ENCODE results near the gene GAPT.
A peak's percentile ranks its signal among the peaks of the same experiment; 100 is the strongest.

GAPT gene

GRCh38 chr5:58475404-58475803, 15.8 kb upstream of the GAPT start:
- TF ChIP-seq CREB1 (IDR thresholded peaks at IDR 0.05; ENCODE audit: low read depth): no peak
- no peak for TF ChIP-seq EP300 (IDR thresholded peaks at IDR 0.05; ENCODE audit: borderline replicate concordance)
- TF ChIP-seq, protein P1, sequence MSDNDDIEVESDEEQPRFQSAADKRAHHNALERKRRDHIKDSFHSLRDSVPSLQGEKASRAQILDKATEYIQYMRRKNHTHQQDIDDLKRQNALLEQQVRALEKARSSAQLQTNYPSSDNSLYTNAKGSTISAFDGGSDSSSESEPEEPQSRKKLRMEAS (IDR thresholded peaks at IDR 0.05): no peak
- TF ChIP-seq EGR1 (IDR thresholded peaks at IDR 0.05): no peak
- no peak for TF ChIP-seq ZBTB7A (IDR thresholded peaks at IDR 0.05; ENCODE audit: low read depth)
- TF ChIP-seq YY1 (IDR thresholded peaks at IDR 0.05; ENCODE audit: low read depth): no peak
- TF ChIP-seq FOXM1 (IDR thresholded peaks at IDR 0.05; ENCODE audit: borderline replicate concordance, low read depth): no peak
- no peak for TF ChIP-seq NFIC (IDR thresholded peaks at IDR 0.05)
- no peak for TF ChIP-seq TEAD4 (IDR thresholded peaks at IDR 0.05)
- TF ChIP-seq, protein P2, sequence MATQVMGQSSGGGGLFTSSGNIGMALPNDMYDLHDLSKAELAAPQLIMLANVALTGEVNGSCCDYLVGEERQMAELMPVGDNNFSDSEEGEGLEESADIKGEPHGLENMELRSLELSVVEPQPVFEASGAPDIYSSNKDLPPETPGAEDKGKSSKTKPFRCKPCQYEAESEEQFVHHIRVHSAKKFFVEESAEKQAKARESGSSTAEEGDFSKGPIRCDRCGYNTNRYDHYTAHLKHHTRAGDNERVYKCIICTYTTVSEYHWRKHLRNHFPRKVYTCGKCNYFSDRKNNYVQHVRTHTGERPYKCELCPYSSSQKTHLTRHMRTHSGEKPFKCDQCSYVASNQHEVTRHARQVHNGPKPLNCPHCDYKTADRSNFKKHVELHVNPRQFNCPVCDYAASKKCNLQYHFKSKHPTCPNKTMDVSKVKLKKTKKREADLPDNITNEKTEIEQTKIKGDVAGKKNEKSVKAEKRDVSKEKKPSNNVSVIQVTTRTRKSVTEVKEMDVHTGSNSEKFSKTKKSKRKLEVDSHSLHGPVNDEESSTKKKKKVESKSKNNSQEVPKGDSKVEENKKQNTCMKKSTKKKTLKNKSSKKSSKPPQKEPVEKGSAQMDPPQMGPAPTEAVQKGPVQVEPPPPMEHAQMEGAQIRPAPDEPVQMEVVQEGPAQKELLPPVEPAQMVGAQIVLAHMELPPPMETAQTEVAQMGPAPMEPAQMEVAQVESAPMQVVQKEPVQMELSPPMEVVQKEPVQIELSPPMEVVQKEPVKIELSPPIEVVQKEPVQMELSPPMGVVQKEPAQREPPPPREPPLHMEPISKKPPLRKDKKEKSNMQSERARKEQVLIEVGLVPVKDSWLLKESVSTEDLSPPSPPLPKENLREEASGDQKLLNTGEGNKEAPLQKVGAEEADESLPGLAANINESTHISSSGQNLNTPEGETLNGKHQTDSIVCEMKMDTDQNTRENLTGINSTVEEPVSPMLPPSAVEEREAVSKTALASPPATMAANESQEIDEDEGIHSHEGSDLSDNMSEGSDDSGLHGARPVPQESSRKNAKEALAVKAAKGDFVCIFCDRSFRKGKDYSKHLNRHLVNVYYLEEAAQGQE (IDR thresholded peaks at IDR 0.05; ENCODE audit: low read depth): no peak
- no peak for TF ChIP-seq RAD21 (IDR thresholded peaks at IDR 0.05; ENCODE audit: low read depth)
- no peak for TF ChIP-seq TCF12 (IDR thresholded peaks at IDR 0.05; ENCODE audit: low read depth)

DNA sequence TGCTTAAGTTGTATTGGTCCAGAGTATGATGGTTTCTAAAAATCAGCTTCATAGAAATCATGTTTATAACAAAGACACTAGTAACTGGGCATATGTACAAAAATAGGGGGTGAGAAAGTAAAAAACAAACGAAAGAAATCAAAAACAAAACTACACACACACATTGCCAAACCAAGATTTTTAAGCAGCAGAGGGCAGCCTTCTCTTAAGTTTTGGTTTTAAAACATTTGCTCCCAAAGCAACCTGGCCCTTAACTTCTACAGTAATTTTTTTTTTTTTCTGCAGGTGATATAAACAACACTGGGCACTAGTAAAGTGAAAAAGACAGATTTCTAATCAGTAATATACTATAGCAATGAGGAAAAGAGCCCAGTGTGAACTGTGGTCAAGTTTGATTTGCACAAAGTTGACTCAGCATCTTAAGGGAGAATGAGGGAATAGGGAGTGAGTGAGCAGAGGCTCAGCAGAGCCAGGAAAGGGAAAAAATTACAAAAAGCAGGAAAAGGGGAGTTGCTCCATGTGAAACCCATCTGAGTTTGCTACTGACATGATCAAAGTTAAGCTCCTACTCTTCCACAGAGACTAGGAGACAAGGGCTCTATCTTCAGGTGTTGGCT, 13.4 kb upstream of the GAPT start:
- TF ChIP-seq RAD21 (IDR thresholded peaks at IDR 0.05; ENCODE audit: low read depth) (peak; percentile 40), EP300 (IDR thresholded peaks at IDR 0.05; ENCODE audit: borderline replicate concordance) (no peak)

GRCh38 chr5:58481066-58481676, 10.1 kb upstream of the GAPT start:
- TF ChIP-seq, protein P2 (IDR thresholded peaks at IDR 0.05; ENCODE audit: low read depth): no peak
- TF ChIP-seq FOXM1 (IDR thresholded peaks at IDR 0.05; ENCODE audit: borderline replicate concordance, low read depth): no peak
- TF ChIP-seq EP300 (IDR thresholded peaks at IDR 0.05; ENCODE audit: borderline replicate concordance): no peak
- TF ChIP-seq ZBTB7A (IDR thresholded peaks at IDR 0.05; ENCODE audit: low read depth): no peak
- TF ChIP-seq NFIC (IDR thresholded peaks at IDR 0.05): no peak
- no peak for TF ChIP-seq EGR1 (IDR thresholded peaks at IDR 0.05)
- no peak for TF ChIP-seq TEAD4 (IDR thresholded peaks at IDR 0.05)
- no peak for TF ChIP-seq TAF1 (IDR thresholded peaks at IDR 0.05; ENCODE audit: low read depth)
- TF ChIP-seq, protein P1 (IDR thresholded peaks at IDR 0.05): no peak
- TF ChIP-seq CREB1 (IDR thresholded peaks at IDR 0.05; ENCODE audit: low read depth): no peak
- no peak for TF ChIP-seq USF1 (IDR thresholded peaks at IDR 0.05)
- no peak for TF ChIP-seq TCF12 (IDR thresholded peaks at IDR 0.05; ENCODE audit: low read depth)
- no peak for TF ChIP-seq YY1 (IDR thresholded peaks at IDR 0.05; ENCODE audit: low read depth)
- no peak for TF ChIP-seq CEBPB (IDR thresholded peaks at IDR 0.05)
- TF ChIP-seq RAD21 (IDR thresholded peaks at IDR 0.05; ENCODE audit: low read depth): no peak

DNA sequence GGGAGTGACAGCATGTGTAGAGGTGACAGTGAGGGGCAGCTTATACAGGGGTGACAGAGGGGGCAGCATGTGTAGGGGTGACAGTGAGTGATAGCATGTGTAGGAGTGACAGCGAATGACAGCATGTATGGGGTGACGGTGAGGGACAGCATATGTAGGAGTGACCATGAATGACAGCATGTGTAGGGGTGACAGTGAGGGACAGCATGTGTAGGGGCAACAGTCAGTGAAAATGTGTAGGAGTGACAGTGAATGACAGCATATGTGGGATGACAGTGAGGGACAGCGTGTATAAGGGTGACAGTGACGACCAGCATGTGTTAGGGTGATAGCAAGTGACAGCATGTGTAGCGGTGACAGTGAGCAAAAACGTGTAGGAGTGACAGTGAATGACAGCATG, 9.4 kb upstream of the GAPT start:
- TF ChIP-seq CEBPB (IDR thresholded peaks at IDR 0.05) (no peak), TEAD4 (IDR thresholded peaks at IDR 0.05) (no peak), NFIC (IDR thresholded peaks at IDR 0.05) (no peak), RAD21 (IDR thresholded peaks at IDR 0.05; ENCODE audit: low read depth) (no peak), YY1 (IDR thresholded peaks at IDR 0.05; ENCODE audit: low read depth) (no peak), ZBTB7A (IDR thresholded peaks at IDR 0.05; ENCODE audit: low read depth) (no peak), FOXM1 (IDR thresholded peaks at IDR 0.05; ENCODE audit: borderline replicate concordance, low read depth) (no peak), USF1 (IDR thresholded peaks at IDR 0.05) (no peak), EP300 (IDR thresholded peaks at IDR 0.05; ENCODE audit: borderline replicate concordance) (no peak), TAF1 (IDR thresholded peaks at IDR 0.05; ENCODE audit: low read depth) (no peak), CREB1 (IDR thresholded peaks at IDR 0.05; ENCODE audit: low read depth) (no peak), EGR1 (IDR thresholded peaks at IDR 0.05) (no peak), TCF12 (IDR thresholded peaks at IDR 0.05; ENCODE audit: low read depth) (no peak)
- TF ChIP-seq, protein P1 (IDR thresholded peaks at IDR 0.05): no peak
- TF ChIP-seq, protein P2 (IDR thresholded peaks at IDR 0.05; ENCODE audit: low read depth): no peak
